ENCODE results near the gene COQ3. TPM values are rescaled to one million over a fixed set of nuclear protein-coding genes. Genes with fewer than 3 reads are reported as not detected.

The COQ3 gene
- total and polyA plus RNA-seq, 10 donors, result 3.2 to 16.8 (median 5.1) TPM

DNA sequence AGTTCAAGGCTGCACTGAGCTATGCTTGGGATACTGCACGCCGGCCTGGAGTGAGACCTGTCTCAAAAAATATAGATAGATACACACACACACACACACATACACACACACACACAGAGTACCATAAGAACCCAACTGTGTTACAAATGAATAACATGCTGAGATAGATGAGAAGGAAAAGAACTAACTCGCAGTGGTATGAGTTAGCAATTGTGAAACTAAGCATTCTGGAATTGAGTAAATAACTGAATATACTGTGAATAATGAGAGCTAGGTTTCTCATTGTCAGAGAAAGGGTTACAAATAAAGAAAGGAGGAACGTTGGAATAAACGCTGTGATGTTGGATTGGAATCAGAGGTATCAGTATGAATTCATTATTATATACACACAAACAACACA lies 30.0 kb downstream of the COQ3 start:
- Histone ChIP-seq H3K36me3 (peaks cover 0 to 4% (median 0%) of the 10 kb centered on the region in 6 donors), H3K27ac (no peak overlapping the region), H3K27me3 (replicated peaks in 1 of 7) (peaks cover 0 to 8% (median 0%) of the 10 kb centered on the region in 7 donors), H3K4me1 (no peaks in the 10 kb centered on the region), H3K4me3 (no peak overlapping the region), H3K9me3 (no peaks in the 10 kb centered on the region)
- intact Hi-C loops (cut with DNase I; ENCODE audit: low total_unique reads), result no loop called here
- TF ChIP-seq, protein P1, sequence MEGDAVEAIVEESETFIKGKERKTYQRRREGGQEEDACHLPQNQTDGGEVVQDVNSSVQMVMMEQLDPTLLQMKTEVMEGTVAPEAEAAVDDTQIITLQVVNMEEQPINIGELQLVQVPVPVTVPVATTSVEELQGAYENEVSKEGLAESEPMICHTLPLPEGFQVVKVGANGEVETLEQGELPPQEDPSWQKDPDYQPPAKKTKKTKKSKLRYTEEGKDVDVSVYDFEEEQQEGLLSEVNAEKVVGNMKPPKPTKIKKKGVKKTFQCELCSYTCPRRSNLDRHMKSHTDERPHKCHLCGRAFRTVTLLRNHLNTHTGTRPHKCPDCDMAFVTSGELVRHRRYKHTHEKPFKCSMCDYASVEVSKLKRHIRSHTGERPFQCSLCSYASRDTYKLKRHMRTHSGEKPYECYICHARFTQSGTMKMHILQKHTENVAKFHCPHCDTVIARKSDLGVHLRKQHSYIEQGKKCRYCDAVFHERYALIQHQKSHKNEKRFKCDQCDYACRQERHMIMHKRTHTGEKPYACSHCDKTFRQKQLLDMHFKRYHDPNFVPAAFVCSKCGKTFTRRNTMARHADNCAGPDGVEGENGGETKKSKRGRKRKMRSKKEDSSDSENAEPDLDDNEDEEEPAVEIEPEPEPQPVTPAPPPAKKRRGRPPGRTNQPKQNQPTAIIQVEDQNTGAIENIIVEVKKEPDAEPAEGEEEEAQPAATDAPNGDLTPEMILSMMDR (IDR thresholded peaks at IDR 0.05 in 8 of 11, conservative IDR thresholded peaks at IDR 0.05 in 3 of 11), result no peak
- TF ChIP-seq POLR2AphosphoS5 (IDR thresholded peaks at IDR 0.05) (no peak), POLR2A (IDR thresholded peaks at IDR 0.05) (no peak)
- no peak for DNase-seq
- WGBS, 5 donors, result 67 to 79% (median 72%) methylated on average over 5 of the region's 5 CpGs

DNA sequence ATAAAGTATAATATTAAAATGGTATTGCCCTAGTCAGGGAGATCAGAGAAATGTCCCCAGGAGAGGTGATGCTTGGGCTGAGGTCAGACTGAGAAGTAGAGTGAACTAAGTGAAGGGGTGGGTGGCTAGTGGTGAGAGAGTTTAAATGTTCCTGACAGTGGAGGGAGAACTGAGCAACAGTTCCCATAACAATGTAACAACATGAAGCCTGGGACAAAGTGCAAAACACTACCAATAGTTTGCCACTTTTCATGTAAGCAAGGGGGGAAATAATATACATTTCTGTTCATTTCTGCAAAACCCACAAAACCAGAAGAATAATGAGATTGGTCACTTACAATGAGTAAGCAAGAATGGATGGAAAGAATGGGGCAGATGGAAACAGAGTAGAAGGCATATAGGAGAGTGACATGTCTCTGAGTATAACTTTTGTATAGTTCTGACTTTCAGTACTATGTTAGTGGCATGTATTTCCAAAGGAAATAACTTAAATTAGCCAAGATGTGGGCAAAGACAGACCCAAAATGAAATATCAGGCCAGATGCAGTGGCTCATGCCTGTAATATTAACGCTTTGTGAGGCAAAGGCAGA lies 31.2 kb downstream of the COQ3 start:
- Histone ChIP-seq H3K4me1 (no peaks in the 10 kb centered on the region), H3K36me3 (no peaks in the 10 kb centered on the region), H3K4me3 (no peak overlapping the region), H3K27me3 (replicated peaks in 1 of 7) (peaks cover 0 to 15% (median 0%) of the 10 kb centered on the region in 7 donors), H3K27ac (no peak overlapping the region), H3K9me3 (no peaks in the 10 kb centered on the region)
- TF ChIP-seq POLR2AphosphoS5 (IDR thresholded peaks at IDR 0.05), result no peak
- TF ChIP-seq, protein P1 (IDR thresholded peaks at IDR 0.05 in 8 of 11, conservative IDR thresholded peaks at IDR 0.05 in 3 of 11), result no peak
- no peak for TF ChIP-seq POLR2A (IDR thresholded peaks at IDR 0.05)
- no peak for DNase-seq
- intact Hi-C loops (cut with DNase I; ENCODE audit: low total_unique reads), result no loop called here
- 77 to 96% (median 90%) methylated on average over 1 of the region's 1 CpG for WGBS, 5 donors

DNA sequence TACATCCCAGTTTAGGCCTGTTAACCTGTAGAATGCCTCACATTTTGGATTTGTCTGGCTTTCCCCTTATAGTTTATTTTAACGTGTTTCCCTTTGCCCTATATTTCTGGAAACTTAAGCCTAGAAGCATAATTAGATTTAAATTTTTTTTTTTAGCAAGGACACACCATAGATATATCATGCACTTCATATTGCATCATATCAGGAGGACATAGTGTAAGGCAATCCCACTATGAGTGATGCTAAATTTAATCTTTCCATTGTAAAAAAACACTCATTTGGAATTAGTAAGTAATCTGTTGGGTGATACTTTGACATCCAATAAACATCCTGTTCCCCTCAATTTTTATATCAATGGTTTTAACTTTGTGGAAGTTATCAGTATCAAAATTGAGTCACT lies 34.2 kb downstream of the COQ3 start:
- no peak for DNase-seq
- Histone ChIP-seq H3K4me1 (no peaks in the 10 kb centered on the region), H3K36me3 (no peaks in the 10 kb centered on the region), H3K9me3 (no peaks in the 10 kb centered on the region), H3K4me3 (no peak overlapping the region), H3K27ac (no peak overlapping the region), H3K27me3 (replicated peaks in 1 of 7) (peaks cover 0 to 33% (median 0%) of the 10 kb centered on the region in 7 donors)
- TF ChIP-seq POLR2AphosphoS5 (IDR thresholded peaks at IDR 0.05), result no peak
- intact Hi-C loops (cut with DNase I; ENCODE audit: low total_unique reads), result no loop called here
- 69 to 83% (median 77%) methylated on average over 1 of the region's 1 CpG for WGBS, 5 donors

DNA sequence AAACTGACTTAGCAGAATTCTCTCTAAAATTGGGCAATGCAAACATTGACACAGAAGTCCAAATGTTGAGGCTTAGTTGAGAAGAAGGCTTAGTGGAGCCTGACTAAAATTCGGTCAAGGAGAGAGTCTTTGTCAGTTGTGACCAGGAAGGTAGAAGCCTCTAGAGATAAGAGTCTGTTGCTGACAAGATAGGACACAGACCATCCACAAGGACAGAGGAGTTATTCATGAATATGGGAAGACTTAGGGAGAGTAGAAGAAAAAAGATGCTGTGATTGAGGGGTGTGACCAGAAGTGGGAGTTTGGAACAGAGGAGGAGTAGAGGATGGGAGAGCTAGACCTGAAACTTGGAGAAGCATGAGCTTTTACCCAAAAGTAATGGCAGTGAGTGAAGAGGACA lies 37.4 kb downstream of the COQ3 start:
- 65 to 83% (median 73%) methylated on average over 1 of the region's 1 CpG for WGBS, 5 donors

More for the DNA sequence above, 37.4 kb downstream of the COQ3 start:
- Histone ChIP-seq H3K9me3 (no peaks in the 10 kb centered on the region), H3K36me3 (no peaks in the 10 kb centered on the region), H3K4me1 (no peaks in the 10 kb centered on the region), H3K27me3 (replicated peaks in 1 of 7) (peaks cover 0 to 64% (median 8%) of the 10 kb centered on the region in 7 donors), H3K4me3 (no peak overlapping the region), H3K27ac (no peak overlapping the region)
- intact Hi-C loops (cut with DNase I; ENCODE audit: low total_unique reads), result no loop called here
- TF ChIP-seq POLR2AphosphoS5 (IDR thresholded peaks at IDR 0.05), result no peak
- no peak for TF ChIP-seq POLR2A (IDR thresholded peaks at IDR 0.05)
- TF ChIP-seq, protein P1 (IDR thresholded peaks at IDR 0.05 in 8 of 11, conservative IDR thresholded peaks at IDR 0.05 in 3 of 11), result no peak
- DNase-seq, result no peak

Data from spleen (tissue), 11 donors.